DND-41 (cell line): ENCODE data around the gene LRRC32.

ENCODE experiments used
- ATAC-seq: fragments of 200-7000 bp; cut with Tn5 transposase; 3 replicates; pipeline ENCODE4 v1.9.1; 2021; ENCODE audit warnings: low read depth; ENCODE audit not compliant: insufficient read depth
- DNase-seq: peaks from one replicate; pipeline ENCODE4 v3.0.0-alpha.2; 2020
- H2AFZ ChIP-seq: 2 replicates; pipeline ENCODE4 v1.6.0; 2012; ENCODE audit warnings: low read depth, low read length
- H3K27ac ChIP-seq: 2 replicates; pipeline ENCODE4 v1.5.1; 2012; ENCODE audit warnings: low read length, inconsistent platforms
- H3K27me3 ChIP-seq: fragments of 200-600 bp; sonication (generic); 2 replicates; pipeline ENCODE4 v1.6.0; 2012; ENCODE audit warnings: low read length, mild to moderate bottlenecking, inconsistent platforms; ENCODE audit not compliant: insufficient read depth, poor library complexity
- H3K36me3 ChIP-seq: 2 replicates; pipeline ENCODE4 v1.5.1; 2012; ENCODE audit warnings: low read length, inconsistent platforms; ENCODE audit not compliant: insufficient read depth
- H3K4me1 ChIP-seq: 2 replicates; pipeline ENCODE4 v1.5.1; 2012; ENCODE audit warnings: mild to moderate bottlenecking, low read length; ENCODE audit not compliant: insufficient read depth
- H3K4me2 ChIP-seq: 2 replicates; pipeline ENCODE4 v1.6.0; 2012; ENCODE audit warnings: mild to moderate bottlenecking, moderate library complexity, low read length, inconsistent platforms; ENCODE audit not compliant: insufficient read depth
- H3K4me3 ChIP-seq, 2 experiments: fragments of 200-600 bp in 1 of 2; shearing (Covaris generic) in 1 of 2; 2 replicates each; pipeline ENCODE4 v1.5.1; 2012 to 2016; ENCODE audit warnings: inconsistent platforms in 2 of 2, low read length in 2 of 2, mild to moderate bottlenecking in 2 of 2, low read depth in 1 of 2, moderate library complexity in 1 of 2
- H3K79me2 ChIP-seq: 2 replicates; pipeline ENCODE4 v1.6.0; 2012; ENCODE audit warnings: low read length, inconsistent platforms; ENCODE audit not compliant: insufficient read depth
- H3K9ac ChIP-seq: 2 replicates; pipeline ENCODE4 v1.6.0; 2012; ENCODE audit warnings: low read depth, mild to moderate bottlenecking, inconsistent platforms, low read length, moderate library complexity
- H3K9me3 ChIP-seq: 2 replicates; pipeline ENCODE4 v1.5.1; 2012; ENCODE audit warnings: low read length, moderate library complexity, mild to moderate bottlenecking, inconsistent platforms; ENCODE audit not compliant: insufficient read depth, severe bottlenecking
- H4K20me1 ChIP-seq: 2 replicates; pipeline ENCODE4 v1.6.0; 2012; ENCODE audit warnings: low read length; ENCODE audit not compliant: insufficient read depth
- CTCF ChIP-seq: IDR thresholded peaks from 2 replicates; pipeline ENCODE4 v1.5.1; 2012; ENCODE audit warnings: borderline replicate concordance, low read length, moderate library complexity, mild to moderate bottlenecking; ENCODE audit not compliant: poor library complexity, severe bottlenecking; ENCODE audit errors: extremely low read depth
- EZH2 ChIP-seq: IDR thresholded peaks from 3 replicates; pipeline ENCODE4 v1.6.1; 2012; ENCODE audit warnings: borderline replicate concordance, low read depth, mild to moderate bottlenecking, moderate library complexity, low read length, inconsistent platforms; ENCODE audit not compliant: severe bottlenecking

Gene LRRC32

GRCh38 chr11:76617553-76618265, 52.8 kb downstream of the LRRC32 start:
- H4K20me1 ChIP-seq = no peaks in the 10 kb centered on the region
- no peak overlapping the region for H2AFZ ChIP-seq
- H3K27me3 ChIP-seq = no peaks in the 10 kb centered on the region
- ATAC-seq = no peak
- TF ChIP-seq EZH2 (no peak), CTCF (no peak)
- no peak overlapping the region for H3K4me3 ChIP-seq
- no peak overlapping the region for H3K9ac ChIP-seq
- no peaks in the 10 kb centered on the region for H3K4me1 ChIP-seq
- H3K36me3 ChIP-seq = no peaks in the 10 kb centered on the region
- H3K4me2 ChIP-seq = no peak overlapping the region
- H3K79me2 ChIP-seq = no peaks in the 10 kb centered on the region
- H3K27ac ChIP-seq = no peak overlapping the region
- no peak for DNase-seq
- H3K9me3 ChIP-seq = no peaks in the 10 kb centered on the region

- H3K27ac ChIP-seq = no peak overlapping the region
- H3K4me1 ChIP-seq = no peaks in the 10 kb centered on the region
- no peak overlapping the region for H3K9ac ChIP-seq
- no peaks in the 10 kb centered on the region for H3K27me3 ChIP-seq
- no peaks in the 10 kb centered on the region for H3K36me3 ChIP-seq
- no peak overlapping the region for H3K4me2 ChIP-seq
- no peak for DNase-seq
- no peaks in the 10 kb centered on the region for H4K20me1 ChIP-seq
- H2AFZ ChIP-seq = no peak overlapping the region
- H3K79me2 ChIP-seq = no peaks in the 10 kb centered on the region
- no peaks in the 10 kb centered on the region for H3K9me3 ChIP-seq
- no peak overlapping the region for H3K4me3 ChIP-seq
- no peak for TF ChIP-seq EZH2
- no peak for TF ChIP-seq CTCF
- no peak for ATAC-seq
These were observed 53.6 kb downstream of the LRRC32 start for GRCh38 chr11:76616676-76617552.

- no peak overlapping the region for H3K9ac ChIP-seq
- no peaks in the 10 kb centered on the region for H3K9me3 ChIP-seq
- TF ChIP-seq CTCF (no peak), EZH2 (no peak)
- no peak overlapping the region for H2AFZ ChIP-seq
- DNase-seq (no peak), ATAC-seq (no peak)
- no peaks in the 10 kb centered on the region for H3K27me3 ChIP-seq
- H3K4me3 ChIP-seq = no peak overlapping the region
- H4K20me1 ChIP-seq = no peaks in the 10 kb centered on the region
- H3K4me1 ChIP-seq = no peaks in the 10 kb centered on the region
- H3K27ac ChIP-seq = no peak overlapping the region
- H3K79me2 ChIP-seq = no peaks in the 10 kb centered on the region
- no peaks in the 10 kb centered on the region for H3K36me3 ChIP-seq
- no peak overlapping the region for H3K4me2 ChIP-seq
These were observed 54.6 kb downstream of the LRRC32 start for GRCh38 chr11:76615950-76616349.
